Loucy (cell line): ENCODE measurements around the gene MGAT5B.

ENCODE experiments used
- H2AFZ ChIP-seq: fragments of 200-600 bp; sonication (generic); 2 replicates; pipeline ENCODE4 v1.6.0; 2016; ENCODE audit warnings: antibody characterized with exemption, mild to moderate bottlenecking, low read length, moderate library complexity
- H3F3A ChIP-seq: fragments of 200-600 bp; 2 replicates; pipeline ENCODE4 v1.6.0; 2016; ENCODE audit warnings: antibody characterized with exemption, low read depth, mild to moderate bottlenecking
- H3K27me3 ChIP-seq: fragments of 200-600 bp; sonication (generic); 2 replicates; pipeline ENCODE4 v1.6.1; 2014; ENCODE audit warnings: low read length, mild to moderate bottlenecking; ENCODE audit not compliant: insufficient read depth, poor library complexity, severe bottlenecking
- H3K36me3 ChIP-seq: fragments of 200-600 bp; sonication (generic); 2 replicates; pipeline ENCODE4 v1.6.1; 2016; ENCODE audit warnings: low read length; ENCODE audit not compliant: insufficient read depth
- H3K4me1 ChIP-seq: fragments of 200-600 bp; sonication (generic); 2 replicates; pipeline ENCODE4 v1.5.1; 2014; ENCODE audit warnings: low read length, mild to moderate bottlenecking; ENCODE audit not compliant: insufficient read depth, poor library complexity, severe bottlenecking
- H3K4me2 ChIP-seq: fragments of 200-600 bp; sonication (generic); 2 replicates; pipeline ENCODE4 v1.6.0; 2014; ENCODE audit warnings: antibody characterized with exemption, low read length, low read depth, mild to moderate bottlenecking; ENCODE audit not compliant: poor library complexity, severe bottlenecking
- H3K4me3 ChIP-seq: fragments of 200-600 bp; sonication (generic); 2 replicates; pipeline ENCODE4 v1.5.1; 2014; ENCODE audit warnings: low read length, mild to moderate bottlenecking, mixed read lengths; ENCODE audit not compliant: poor library complexity, severe bottlenecking
- H3K79me2 ChIP-seq: fragments of 200-600 bp; sonication (generic); 2 replicates; pipeline ENCODE4 v1.6.1; 2014; ENCODE audit warnings: low read length; ENCODE audit not compliant: insufficient read depth
- H3K9ac ChIP-seq: fragments of 200-600 bp; sonication (generic); 2 replicates; pipeline ENCODE4 v1.6.0; 2014; ENCODE audit warnings: mild to moderate bottlenecking, low read depth, low read length, moderate library complexity; ENCODE audit not compliant: poor library complexity, severe bottlenecking
- H3K9me2 ChIP-seq: fragments of 200-600 bp; sonication (generic); replicated peaks from 2 replicates; pipeline ENCODE4 v1.6.1; 2016; ENCODE audit warnings: low read depth, low read length, mixed read lengths
- H3K9me3 ChIP-seq: fragments of 200-600 bp; sonication (generic); 2 replicates; pipeline ENCODE4 v1.6.1; 2014; ENCODE audit warnings: mild to moderate bottlenecking, antibody characterized with exemption, low read length, low read depth; ENCODE audit not compliant: insufficient read depth
- H4K20me1 ChIP-seq: fragments of 200-600 bp; sonication (generic); 2 replicates; pipeline ENCODE4 v1.6.0; 2014; ENCODE audit warnings: antibody characterized with exemption, low read length, mild to moderate bottlenecking; ENCODE audit not compliant: insufficient read depth, poor library complexity, severe bottlenecking
- EZH2phosphoT487 ChIP-seq: fragments of 200-600 bp; IDR thresholded peaks from 2 replicates; pipeline ENCODE4 v1.6.1; 2018; ENCODE audit warnings: antibody characterized with exemption, mild to moderate bottlenecking, moderate library complexity, borderline replicate concordance
- TF ChIP-seq, protein P1 (sequence below): fragments of 200-600 bp; sonication (generic); conservative IDR thresholded peaks from 2 replicates; pipeline ENCODE4 v1.5.1; 2014; ENCODE audit warnings: mild to moderate bottlenecking, antibody characterized with exemption, low read length

Gene MGAT5B

DNA sequence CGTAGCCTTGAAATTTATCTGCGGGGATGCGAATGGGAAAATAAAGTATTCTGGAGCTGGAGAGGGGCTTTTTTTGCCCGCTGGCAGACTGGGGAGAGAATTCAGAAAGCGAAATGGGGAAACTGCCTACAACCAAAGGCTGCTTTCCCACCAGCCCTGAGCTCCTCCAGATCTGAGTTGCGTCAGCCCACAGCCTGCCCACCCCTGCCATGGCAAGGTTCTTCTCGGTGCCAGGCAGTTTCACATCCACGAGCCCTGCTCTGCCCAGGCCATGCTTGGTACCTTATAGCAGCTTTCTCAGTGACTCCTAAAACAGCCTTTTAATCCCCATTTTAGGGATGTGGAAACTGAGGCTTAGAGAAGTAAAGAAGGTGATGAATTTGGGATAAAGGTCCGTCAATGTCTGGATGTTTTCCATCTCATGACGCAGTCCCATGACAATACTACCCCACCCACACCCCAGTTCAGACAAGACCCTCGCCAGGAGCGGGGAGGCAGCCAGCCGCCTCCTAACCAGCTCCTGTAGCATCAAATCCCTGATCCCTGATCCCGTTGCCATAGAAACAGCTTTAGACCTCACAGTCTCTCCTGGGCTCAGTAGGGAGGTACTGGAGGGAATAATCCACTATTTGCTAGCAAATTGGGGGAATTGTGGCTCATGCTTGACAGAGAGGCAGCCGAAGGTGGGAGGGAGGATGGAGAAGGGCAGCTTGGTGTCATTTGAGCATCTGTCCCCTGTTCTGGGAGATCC lies 113.5 kb downstream of the MGAT5B start:
- H3K27me3 ChIP-seq: no peaks in the 10 kb centered on the region
- peaks cover 10% of the 10 kb centered on the region for H3K4me1 ChIP-seq
- no peaks in the 10 kb centered on the region for H3K9me2 ChIP-seq
- H2AFZ ChIP-seq: no peak overlapping the region
- H4K20me1 ChIP-seq: no peaks in the 10 kb centered on the region
- no peaks in the 10 kb centered on the region for H3K36me3 ChIP-seq
- H3K79me2 ChIP-seq: no peaks in the 10 kb centered on the region
- H3F3A ChIP-seq: no peaks in the 10 kb centered on the region
- H3K9ac ChIP-seq: no peak overlapping the region
- H3K4me3 ChIP-seq: no peak overlapping the region
- H3K4me2 ChIP-seq: no peak overlapping the region
- peaks cover 18% of the 10 kb centered on the region; the same call in 1 of the 2 replicates for H3K9me3 ChIP-seq
- TF ChIP-seq, protein P1, sequence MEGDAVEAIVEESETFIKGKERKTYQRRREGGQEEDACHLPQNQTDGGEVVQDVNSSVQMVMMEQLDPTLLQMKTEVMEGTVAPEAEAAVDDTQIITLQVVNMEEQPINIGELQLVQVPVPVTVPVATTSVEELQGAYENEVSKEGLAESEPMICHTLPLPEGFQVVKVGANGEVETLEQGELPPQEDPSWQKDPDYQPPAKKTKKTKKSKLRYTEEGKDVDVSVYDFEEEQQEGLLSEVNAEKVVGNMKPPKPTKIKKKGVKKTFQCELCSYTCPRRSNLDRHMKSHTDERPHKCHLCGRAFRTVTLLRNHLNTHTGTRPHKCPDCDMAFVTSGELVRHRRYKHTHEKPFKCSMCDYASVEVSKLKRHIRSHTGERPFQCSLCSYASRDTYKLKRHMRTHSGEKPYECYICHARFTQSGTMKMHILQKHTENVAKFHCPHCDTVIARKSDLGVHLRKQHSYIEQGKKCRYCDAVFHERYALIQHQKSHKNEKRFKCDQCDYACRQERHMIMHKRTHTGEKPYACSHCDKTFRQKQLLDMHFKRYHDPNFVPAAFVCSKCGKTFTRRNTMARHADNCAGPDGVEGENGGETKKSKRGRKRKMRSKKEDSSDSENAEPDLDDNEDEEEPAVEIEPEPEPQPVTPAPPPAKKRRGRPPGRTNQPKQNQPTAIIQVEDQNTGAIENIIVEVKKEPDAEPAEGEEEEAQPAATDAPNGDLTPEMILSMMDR: no peak
- no peak for TF ChIP-seq EZH2phosphoT487

DNA sequence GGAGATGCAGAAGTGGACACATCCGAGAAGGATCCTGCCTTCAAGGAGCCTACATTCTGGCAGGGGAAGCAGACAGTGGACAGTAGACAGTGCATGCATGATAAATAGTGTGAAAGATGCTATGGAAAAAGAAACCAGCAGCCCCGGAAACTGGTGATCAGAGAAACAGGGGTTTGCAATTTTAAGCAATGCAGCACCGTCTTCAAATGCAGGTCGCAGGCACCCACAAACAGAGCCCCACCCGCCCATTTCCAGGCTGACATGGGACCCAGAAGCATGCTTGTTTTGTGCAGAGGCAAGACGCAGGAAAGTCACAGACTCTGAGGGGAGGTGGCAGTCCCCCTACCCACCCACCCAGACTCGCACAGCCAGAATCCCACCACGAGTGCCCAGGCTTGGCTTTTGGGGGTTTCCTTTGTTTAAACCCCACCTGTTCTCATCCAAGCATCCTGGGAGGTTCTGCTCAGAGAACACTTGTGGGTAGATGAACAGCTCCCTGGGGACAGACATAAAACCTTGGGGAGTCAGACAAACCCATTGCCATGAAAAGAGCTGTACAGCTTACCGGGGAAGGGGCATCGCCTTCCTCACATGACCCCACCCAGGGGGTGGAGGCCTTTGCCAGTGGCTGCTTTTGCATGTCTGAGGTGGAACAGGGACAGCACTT lies 114.3 kb downstream of the MGAT5B start:
- Histone ChIP-seq H3K4me1 (peaks cover 10% of the 10 kb centered on the region), H3K9ac (peak overlapping the region; percentile 46), H2AFZ (peak overlapping the region; percentile 74; the same call in 1 of the 2 replicates), H3K9me3 (peaks cover 10% of the 10 kb centered on the region; the same call in 1 of the 2 replicates), H3K9me2 (no peaks in the 10 kb centered on the region), H3K4me3 (no peak overlapping the region), H3K36me3 (no peaks in the 10 kb centered on the region), H3K4me2 (peak overlapping the region; percentile 40), H3K27me3 (no peaks in the 10 kb centered on the region), H4K20me1 (no peaks in the 10 kb centered on the region), H3K79me2 (no peaks in the 10 kb centered on the region), H3F3A (no peaks in the 10 kb centered on the region)
- no peak for TF ChIP-seq EZH2phosphoT487
- TF ChIP-seq, protein P1: no peak

DNA sequence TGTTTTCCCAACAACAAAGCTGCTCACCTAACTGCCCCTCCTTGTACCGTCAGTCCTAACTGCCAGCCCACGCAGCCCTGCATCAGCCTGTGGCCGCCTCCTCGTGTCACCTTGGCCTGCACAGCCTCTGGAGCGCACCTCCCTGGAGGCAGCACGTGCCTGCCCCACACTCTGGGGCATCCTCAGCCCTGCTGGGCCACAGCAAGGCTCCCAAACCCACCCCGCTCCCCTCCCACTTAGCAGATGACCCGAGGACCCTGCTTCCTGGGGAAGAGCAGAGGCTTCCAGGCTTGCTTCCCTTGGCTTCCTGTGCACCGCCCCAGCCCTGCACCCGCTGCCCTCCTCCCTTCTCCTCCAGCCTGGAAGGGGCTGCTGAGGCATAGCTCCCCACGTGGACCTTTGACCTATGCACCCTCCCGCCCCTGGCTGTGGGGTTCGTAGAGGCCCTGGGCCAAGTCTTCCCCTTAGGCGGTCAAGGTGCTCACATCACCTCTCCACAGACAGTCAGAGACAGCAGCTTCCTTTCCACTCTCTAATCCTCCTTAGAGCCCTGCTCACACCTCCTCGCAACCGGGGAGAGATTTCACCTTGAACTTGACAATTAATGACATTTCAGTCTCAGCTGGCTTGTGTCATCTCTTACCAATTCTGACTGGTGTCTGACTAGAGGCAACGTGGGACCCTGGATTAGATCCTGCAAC lies 115.0 kb downstream of the MGAT5B start:
- H3K9ac ChIP-seq: peak overlapping the region; percentile 46
- no peaks in the 10 kb centered on the region for H3K27me3 ChIP-seq
- peaks cover 10% of the 10 kb centered on the region for H3K4me1 ChIP-seq
- TF ChIP-seq EZH2phosphoT487: no peak
- TF ChIP-seq, protein P1: no peak
- H3F3A ChIP-seq: no peaks in the 10 kb centered on the region
- no peaks in the 10 kb centered on the region for H4K20me1 ChIP-seq
- peak overlapping the region; percentile 40 for H3K4me2 ChIP-seq
- peak overlapping the region; percentile 74 for H2AFZ ChIP-seq
- H3K79me2 ChIP-seq: no peaks in the 10 kb centered on the region
- H3K36me3 ChIP-seq: no peaks in the 10 kb centered on the region
- no peaks in the 10 kb centered on the region for H3K9me2 ChIP-seq
- no peak overlapping the region for H3K4me3 ChIP-seq
- H3K9me3 ChIP-seq: peaks cover 5% of the 10 kb centered on the region; the same call in 1 of the 2 replicates
